ENCODE results near the gene MPHOSPH6. TPM values are rescaled to one million over a fixed set of nuclear protein-coding genes. Genes with fewer than 3 reads are reported as not detected.

Gene MPHOSPH6
- total RNA-seq, 1 donor from 2014 or later: 11.3 TPM

DNA sequence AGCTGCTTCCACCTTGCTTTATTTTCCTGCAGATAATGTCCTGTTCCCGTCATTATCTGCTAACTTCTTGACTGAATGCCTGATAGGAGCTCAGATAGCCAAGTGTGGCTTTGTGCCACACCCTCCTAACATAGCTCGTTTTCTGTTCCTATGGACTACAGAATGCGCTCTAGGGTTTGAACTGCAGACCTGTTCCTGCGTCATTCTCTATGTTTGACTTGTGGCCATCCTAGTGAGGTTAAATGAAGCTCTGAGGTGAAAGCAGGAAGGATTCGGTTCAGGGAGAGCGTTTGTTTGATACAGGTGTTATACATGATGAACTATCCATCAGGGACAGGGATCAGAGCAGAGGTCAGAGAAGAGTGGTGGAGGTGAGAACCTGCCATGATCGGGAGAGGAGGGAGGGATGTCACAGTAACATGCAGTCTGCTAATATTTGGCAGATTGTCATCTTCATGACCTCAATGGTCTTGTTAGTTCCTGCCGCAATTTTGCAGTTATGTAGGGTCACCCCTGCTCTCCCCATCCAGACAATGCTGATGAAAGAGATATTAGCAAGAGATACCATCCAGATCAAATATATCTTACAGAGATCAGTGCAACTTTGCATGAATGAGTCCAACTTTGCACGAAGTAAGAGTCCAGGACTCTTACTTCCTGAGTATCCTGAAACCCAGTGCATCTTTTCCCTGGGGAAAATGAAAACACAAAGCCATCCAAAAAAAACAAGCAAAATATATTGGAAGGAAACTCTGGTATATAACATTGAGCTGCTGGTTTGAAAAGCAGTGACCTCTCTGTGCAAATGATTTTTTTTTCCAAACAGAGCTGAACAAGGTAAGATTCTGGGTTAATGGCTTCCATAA lies 32.8 kb downstream of the MPHOSPH6 start:
- no peak for DNase-seq
- peaks cover 13% of the 10 kb centered on the region for H3K4me1 ChIP-seq
- no peaks in the 10 kb centered on the region for H3K36me3 ChIP-seq
- no peaks in the 10 kb centered on the region for H3K9me3 ChIP-seq (replicated peaks)
- H3K4me3 ChIP-seq: no peak overlapping the region
- TF ChIP-seq, protein P1, sequence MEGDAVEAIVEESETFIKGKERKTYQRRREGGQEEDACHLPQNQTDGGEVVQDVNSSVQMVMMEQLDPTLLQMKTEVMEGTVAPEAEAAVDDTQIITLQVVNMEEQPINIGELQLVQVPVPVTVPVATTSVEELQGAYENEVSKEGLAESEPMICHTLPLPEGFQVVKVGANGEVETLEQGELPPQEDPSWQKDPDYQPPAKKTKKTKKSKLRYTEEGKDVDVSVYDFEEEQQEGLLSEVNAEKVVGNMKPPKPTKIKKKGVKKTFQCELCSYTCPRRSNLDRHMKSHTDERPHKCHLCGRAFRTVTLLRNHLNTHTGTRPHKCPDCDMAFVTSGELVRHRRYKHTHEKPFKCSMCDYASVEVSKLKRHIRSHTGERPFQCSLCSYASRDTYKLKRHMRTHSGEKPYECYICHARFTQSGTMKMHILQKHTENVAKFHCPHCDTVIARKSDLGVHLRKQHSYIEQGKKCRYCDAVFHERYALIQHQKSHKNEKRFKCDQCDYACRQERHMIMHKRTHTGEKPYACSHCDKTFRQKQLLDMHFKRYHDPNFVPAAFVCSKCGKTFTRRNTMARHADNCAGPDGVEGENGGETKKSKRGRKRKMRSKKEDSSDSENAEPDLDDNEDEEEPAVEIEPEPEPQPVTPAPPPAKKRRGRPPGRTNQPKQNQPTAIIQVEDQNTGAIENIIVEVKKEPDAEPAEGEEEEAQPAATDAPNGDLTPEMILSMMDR (IDR thresholded peaks at IDR 0.05; ENCODE audit: borderline replicate concordance): no peak
- no peak overlapping the region for H3K27ac ChIP-seq (replicated peaks)
- intact Hi-C loops (cut with micrococcal nuclease): no loop called here
- H3K27me3 ChIP-seq (ENCODE audit: low read depth): no peaks in the 10 kb centered on the region

DNA sequence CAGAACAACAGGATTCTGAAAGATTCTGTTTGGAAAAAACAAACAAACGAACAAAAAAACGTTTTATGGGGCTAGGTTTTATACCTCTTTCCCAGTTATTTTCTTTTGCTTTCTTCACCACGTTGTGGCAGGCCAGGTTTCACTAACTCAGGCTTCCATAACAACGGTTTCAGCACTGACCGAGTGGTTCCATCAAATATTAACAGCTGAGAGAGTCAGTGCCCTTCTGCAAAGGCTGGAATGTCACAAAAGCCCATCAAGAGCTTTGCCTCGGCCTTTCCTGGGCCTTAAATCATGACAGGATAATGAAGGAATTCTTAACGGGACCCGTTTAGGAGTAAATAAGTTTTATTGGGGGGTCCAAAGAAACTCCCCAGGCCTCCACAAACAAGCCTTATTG lies 34.2 kb downstream of the MPHOSPH6 start:
- intact Hi-C loops (cut with micrococcal nuclease): no loop called here
- no peak for DNase-seq
- H3K27me3 ChIP-seq (ENCODE audit: low read depth): no peaks in the 10 kb centered on the region
- H3K9me3 ChIP-seq (replicated peaks): no peaks in the 10 kb centered on the region
- H3K4me1 ChIP-seq: peaks cover 13% of the 10 kb centered on the region
- TF ChIP-seq, protein P1 (IDR thresholded peaks at IDR 0.05; ENCODE audit: borderline replicate concordance): no peak
- H3K36me3 ChIP-seq: no peaks in the 10 kb centered on the region
- no peak overlapping the region for H3K4me3 ChIP-seq
- no peak overlapping the region for H3K27ac ChIP-seq (replicated peaks)

DNA sequence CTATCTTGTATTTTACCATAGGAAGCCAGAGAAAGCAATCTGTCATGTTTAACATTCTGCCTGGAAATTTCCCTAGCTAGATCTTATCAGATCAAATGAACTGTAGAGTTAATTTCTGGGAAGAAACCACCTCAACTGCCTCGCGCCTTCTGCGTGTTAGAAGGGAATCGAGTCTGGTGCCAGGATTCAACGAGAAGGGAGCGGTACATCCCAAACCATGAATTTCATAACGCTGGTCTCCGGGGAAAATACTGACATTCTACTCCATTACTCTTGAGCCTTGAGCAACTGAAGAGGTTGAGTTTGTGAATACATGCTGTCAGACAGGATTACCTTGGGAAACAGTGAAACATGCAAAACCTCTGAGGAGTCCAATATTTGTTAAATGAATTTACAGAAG lies 35.2 kb downstream of the MPHOSPH6 start:
- TF ChIP-seq, protein P1 (IDR thresholded peaks at IDR 0.05; ENCODE audit: borderline replicate concordance): no peak
- intact Hi-C loops (cut with micrococcal nuclease): no loop called here
- H3K4me3 ChIP-seq: no peak overlapping the region

DNA sequence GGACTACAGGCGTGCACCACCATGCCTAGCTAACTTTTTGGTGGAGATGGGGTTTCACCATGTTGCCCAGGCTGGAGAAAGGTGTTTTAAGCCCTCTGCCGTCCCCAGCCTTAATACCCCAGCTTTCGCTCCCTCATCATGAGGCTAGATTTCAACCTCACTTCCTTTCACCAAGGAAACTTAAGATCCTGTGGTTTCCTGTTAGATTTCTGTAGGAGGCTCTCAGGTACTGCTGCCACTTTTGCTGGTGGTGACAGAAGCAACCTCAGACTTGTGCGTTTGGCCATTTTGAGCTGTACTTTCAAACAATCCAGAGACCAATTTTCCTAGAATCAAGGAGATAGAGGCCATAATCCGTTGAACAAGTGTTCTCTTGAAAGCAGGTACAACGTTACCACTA lies 36.2 kb downstream of the MPHOSPH6 start:
- TF ChIP-seq, protein P1 (IDR thresholded peaks at IDR 0.05; ENCODE audit: borderline replicate concordance): no peak
- no peak for DNase-seq
- no peak overlapping the region for H3K27ac ChIP-seq (replicated peaks)
- intact Hi-C loops (cut with micrococcal nuclease): no loop called here
- no peaks in the 10 kb centered on the region for H3K36me3 ChIP-seq
- H3K4me3 ChIP-seq: no peak overlapping the region
- no peaks in the 10 kb centered on the region for H3K9me3 ChIP-seq (replicated peaks)
- H3K4me1 ChIP-seq: peaks cover 13% of the 10 kb centered on the region
- H3K27me3 ChIP-seq (ENCODE audit: low read depth): no peaks in the 10 kb centered on the region

More for the DNA sequence above, 35.2 kb downstream of the MPHOSPH6 start:
- H3K9me3 ChIP-seq (replicated peaks): no peaks in the 10 kb centered on the region
- no peaks in the 10 kb centered on the region for H3K36me3 ChIP-seq
- no peak for DNase-seq
- H3K27me3 ChIP-seq (ENCODE audit: low read depth): no peaks in the 10 kb centered on the region
- H3K4me1 ChIP-seq: peaks cover 13% of the 10 kb centered on the region
- H3K27ac ChIP-seq (replicated peaks): no peak overlapping the region

DNA sequence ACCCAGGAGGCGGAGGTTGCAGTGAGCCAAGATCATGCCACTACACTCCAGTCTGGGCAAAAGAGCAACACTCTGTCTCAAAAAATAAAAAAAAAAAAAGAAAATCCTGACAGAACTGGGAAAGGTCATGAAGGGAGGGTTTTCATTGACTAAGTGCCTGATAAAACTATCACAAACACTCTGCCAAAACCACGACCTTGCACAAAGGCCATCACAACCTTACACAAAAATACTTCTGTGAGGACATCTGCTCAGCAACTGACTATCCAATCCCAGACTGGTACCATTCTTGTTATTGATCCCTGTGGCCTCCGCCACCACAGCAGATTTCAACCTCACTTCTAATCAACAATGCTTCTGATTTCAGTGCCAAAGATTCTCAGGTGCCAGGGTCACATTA lies 40.1 kb downstream of the MPHOSPH6 start:
- Histone ChIP-seq H3K27me3 (ENCODE audit: low read depth) (no peaks in the 10 kb centered on the region), H3K9me3 (replicated peaks) (peaks cover 2% of the 10 kb centered on the region), H3K4me1 (no peaks in the 10 kb centered on the region), H3K27ac (replicated peaks) (no peak overlapping the region), H3K4me3 (no peak overlapping the region), H3K36me3 (no peaks in the 10 kb centered on the region)
- DNase-seq: no peak
- TF ChIP-seq, protein P1 (IDR thresholded peaks at IDR 0.05; ENCODE audit: borderline replicate concordance): no peak
- intact Hi-C loops (cut with micrococcal nuclease): no loop called here

Data from left ventricle myocardium inferior (tissue), 1 donor.